AG04449 (cell line): ENCODE measurements around the gene ZNF136.

Experiments
- CTCF ChIA-PET: fragments of 350-600 bp; formaldehyde crosslinking; extraction: SDS; loops from one replicate; lab custom pipeline; 2021; ENCODE audit warnings: antibody characterized with exemption; lab: Yijun Ruan, JAX
- POLR2A ChIA-PET: fragments of 400-600, 350-600 bp; formaldehyde crosslinking; extraction: SDS; loops from one replicate; lab custom pipeline; 2020; ENCODE audit warnings: antibody characterized with exemption, inconsistent platforms; lab: Yijun Ruan, JAX
- DNase-seq: peaks from one replicate; pipeline ENCODE4 v3.0.0-alpha.2; 2010; ENCODE audit warnings: low read depth, low spot score
- H3K4me3 ChIP-seq: 2 replicates; pipeline ENCODE4 v1.5.1; 2011; ENCODE audit warnings: low read depth, mild to moderate bottlenecking, control low read depth, low read length
- TF ChIP-seq, protein P1 (sequence below): IDR thresholded peaks from one replicate; pipeline ENCODE4 v1.5.1; 2011; ENCODE audit warnings: mild to moderate bottlenecking, moderate library complexity, low read length, control low read depth, inconsistent platforms; ENCODE audit not compliant: insufficient read depth; ENCODE audit errors: missing control alignments

Gene ZNF136

DNA sequence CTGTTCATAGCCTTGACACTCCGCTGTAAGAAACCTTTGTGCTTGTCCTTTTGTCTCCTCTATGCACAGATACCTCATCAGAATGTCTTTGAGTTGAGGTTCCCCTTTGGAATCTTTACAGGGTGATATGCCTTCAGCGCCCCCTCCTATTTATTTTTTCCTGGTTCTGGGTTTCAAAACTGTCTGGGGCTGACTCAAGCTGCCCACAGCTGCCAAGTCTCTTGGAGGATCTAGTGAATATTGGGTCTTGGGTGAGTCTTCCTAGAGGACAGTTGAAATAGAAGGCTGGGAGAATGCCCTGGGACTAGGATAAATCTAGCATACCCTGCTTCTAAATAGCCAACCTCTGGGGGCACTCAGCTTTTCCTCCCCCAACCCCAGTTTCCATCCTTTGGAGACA, 930 bp downstream of the ZNF136 start:
- no peak for DNase-seq
- peak overlapping the region; percentile 92 for H3K4me3 ChIP-seq
- ChIA-PET POLR2A (no interaction called here), CTCF (interaction anchor here (3.0 kb wide), 1 partner anchor 23 kb away, joined by 15 read pairs; the partner anchor contains the start of gene ZNF20)
- TF ChIP-seq, protein P1, sequence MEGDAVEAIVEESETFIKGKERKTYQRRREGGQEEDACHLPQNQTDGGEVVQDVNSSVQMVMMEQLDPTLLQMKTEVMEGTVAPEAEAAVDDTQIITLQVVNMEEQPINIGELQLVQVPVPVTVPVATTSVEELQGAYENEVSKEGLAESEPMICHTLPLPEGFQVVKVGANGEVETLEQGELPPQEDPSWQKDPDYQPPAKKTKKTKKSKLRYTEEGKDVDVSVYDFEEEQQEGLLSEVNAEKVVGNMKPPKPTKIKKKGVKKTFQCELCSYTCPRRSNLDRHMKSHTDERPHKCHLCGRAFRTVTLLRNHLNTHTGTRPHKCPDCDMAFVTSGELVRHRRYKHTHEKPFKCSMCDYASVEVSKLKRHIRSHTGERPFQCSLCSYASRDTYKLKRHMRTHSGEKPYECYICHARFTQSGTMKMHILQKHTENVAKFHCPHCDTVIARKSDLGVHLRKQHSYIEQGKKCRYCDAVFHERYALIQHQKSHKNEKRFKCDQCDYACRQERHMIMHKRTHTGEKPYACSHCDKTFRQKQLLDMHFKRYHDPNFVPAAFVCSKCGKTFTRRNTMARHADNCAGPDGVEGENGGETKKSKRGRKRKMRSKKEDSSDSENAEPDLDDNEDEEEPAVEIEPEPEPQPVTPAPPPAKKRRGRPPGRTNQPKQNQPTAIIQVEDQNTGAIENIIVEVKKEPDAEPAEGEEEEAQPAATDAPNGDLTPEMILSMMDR = no peak

DNA sequence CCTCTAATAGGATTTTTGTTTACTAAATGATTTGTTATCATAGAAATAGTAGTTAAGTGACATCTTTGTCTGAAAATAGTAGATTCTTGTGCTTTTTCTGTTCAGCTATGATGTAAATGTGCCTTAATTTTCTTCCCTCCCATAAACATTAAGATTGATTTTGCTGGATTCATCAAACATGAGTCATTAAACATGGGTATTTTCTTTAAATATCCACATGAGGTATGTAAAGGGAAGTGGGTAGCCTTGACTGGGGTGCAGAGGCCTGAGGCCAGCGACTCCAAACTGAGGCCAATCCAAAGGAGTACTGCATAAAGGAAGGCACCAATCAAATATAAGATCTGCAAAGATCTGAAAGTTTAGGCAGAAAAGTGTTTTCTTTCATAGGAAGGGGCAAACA, 3.7 kb downstream of the ZNF136 start:
- POLR2A ChIA-PET = no interaction called here
- TF ChIP-seq, protein P1 = no peak
- CTCF ChIA-PET = no interaction called here
- DNase-seq = peak; percentile 23
- H3K4me3 ChIP-seq = no peak overlapping the region

DNA sequence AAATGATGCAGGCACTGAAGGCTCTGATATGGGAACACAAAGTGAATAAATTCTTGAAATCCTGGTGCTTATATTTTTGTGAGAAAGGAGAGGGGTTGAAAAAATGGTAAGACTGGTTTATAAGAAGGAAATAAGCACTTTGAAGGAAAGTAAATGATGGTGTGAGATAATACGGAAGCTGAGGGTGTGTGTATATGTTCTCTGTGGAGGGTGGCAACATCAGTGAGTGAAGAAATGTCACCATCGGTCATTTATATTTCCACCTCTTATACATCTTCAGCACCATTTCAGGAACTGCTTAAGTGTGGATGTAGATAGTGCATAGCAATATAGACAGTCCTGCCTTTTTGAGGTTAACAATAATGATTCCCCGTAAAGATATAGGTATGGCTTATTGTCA, 17.5 kb downstream of the ZNF136 start:
- H3K4me3 ChIP-seq = no peak overlapping the region
- CTCF ChIA-PET = no interaction called here
- TF ChIP-seq, protein P1 = no peak
- POLR2A ChIA-PET = no interaction called here
- DNase-seq = no peak

DNA sequence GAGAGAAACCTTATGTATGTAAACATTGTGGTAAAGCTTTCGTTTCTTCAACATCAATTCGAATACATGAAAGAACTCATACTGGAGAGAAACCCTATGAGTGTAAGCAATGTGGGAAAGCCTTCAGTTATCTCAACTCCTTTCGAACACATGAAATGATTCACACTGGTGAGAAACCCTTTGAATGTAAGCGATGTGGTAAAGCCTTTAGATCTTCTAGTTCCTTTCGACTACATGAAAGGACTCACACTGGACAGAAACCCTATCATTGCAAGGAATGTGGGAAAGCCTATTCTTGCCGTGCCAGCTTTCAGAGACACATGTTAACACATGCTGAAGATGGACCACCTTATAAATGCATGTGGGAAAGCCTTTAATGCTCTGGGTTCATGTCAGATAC, 24.7 kb downstream of the ZNF136 start:
- POLR2A ChIA-PET = no interaction called here
- H3K4me3 ChIP-seq = no peak overlapping the region
- TF ChIP-seq, protein P1 = no peak
- CTCF ChIA-PET = no interaction called here
- no peak for DNase-seq

GRCh38 chr19:12194827-12195731, 32.2 kb downstream of the ZNF136 start:
- POLR2A ChIA-PET = no interaction called here
- TF ChIP-seq, protein P1 = peak; percentile 2
- peak overlapping the region; percentile 62 for H3K4me3 ChIP-seq
- DNase-seq = no peak
- CTCF ChIA-PET = no interaction called here

- POLR2A ChIA-PET = no interaction called here
- TF ChIP-seq, protein P1 = no peak
- H3K4me3 ChIP-seq = no peak overlapping the region
- CTCF ChIA-PET = no interaction called here
- DNase-seq = no peak
Measured at GRCh38 chr19:12198136-12198535, 35.2 kb downstream of the ZNF136 start.
